GM12878 (cell line): ENCODE data around the gene GPN2. TPM values are rescaled to one million over a fixed set of nuclear protein-coding genes. Genes with fewer than 3 reads are reported as not detected.
A peak's percentile ranks its signal among the peaks of the same experiment; 100 is the strongest.

Source experiments
- ATAC-seq: fragments of 200-7000 bp; cut with Tn5 transposase; 3 replicates; pipeline ENCODE4 v1.9.1; 2020; ENCODE audit warnings: mild to moderate bottlenecking, moderate library complexity
- BruUV-seq: library from RNA; stranded (reverse); fragments of 400-500 nt; replicated peaks from 2 replicates; lab custom pipeline; 2021; lab: Mats Ljungman, UMichigan
- CTCF ChIA-PET: fragments of 300-600 bp; sonication (Branson Sonifier 250); formaldehyde crosslinking; extraction: SDS; loops from one replicate; lab custom pipeline; 2021; ENCODE audit warnings: inconsistent platforms; lab: Yijun Ruan, JAX
- POLR2A ChIA-PET: fragments of 350-600 bp; formaldehyde crosslinking; extraction: SDS; loops from one replicate; lab custom pipeline; 2021; ENCODE audit warnings: inconsistent platforms; lab: Charles Lee
- RAD21 ChIA-PET: fragments of 300-600 bp; sonication (Branson Sonifier 250); formaldehyde crosslinking; loops from one replicate; lab custom pipeline; 2023; ENCODE audit warnings: antibody characterized with exemption; ENCODE audit not compliant: unreplicated experiment; lab: Charles Lee
- SMC1A ChIA-PET: fragments of 300-600 bp; sonication (Branson Sonifier 250); formaldehyde crosslinking; loops from one replicate; lab custom pipeline; 2023; ENCODE audit not compliant: unreplicated experiment, uncharacterized antibody; lab: Charles Lee
- DNase-seq: peaks from one replicate; pipeline ENCODE4 v3.0.0-alpha.2; 2011; ENCODE audit warnings: low read depth, low spot score
- FAIRE-seq: peaks from 3 replicates; lab custom pipeline; 2011; peaks lifted over from hg19 to GRCh38; lab: Jason Lieb, UNC
- H2AFZ ChIP-seq: 2 replicates; pipeline ENCODE4 v1.6.0; 2011; ENCODE audit warnings: low read depth, low read length, control low read depth; ENCODE audit not compliant: control insufficient read depth
- H3K27ac ChIP-seq: 2 replicates; pipeline ENCODE4 v1.5.1; 2011; ENCODE audit warnings: control low read depth; ENCODE audit not compliant: control insufficient read depth, insufficient read depth
- H3K27me3 ChIP-seq, 2 experiments: replicated peaks in 1 of 2; 2 replicates each; pipeline versions ENCODE4 v1.6.0 to v1.6.1; 2011; ENCODE audit warnings: low read length in 1 of 2; ENCODE audit not compliant: control insufficient read depth in 2 of 2, insufficient read depth in 2 of 2
- H3K36me3 ChIP-seq, 2 experiments: 2 replicates each; pipeline ENCODE4 v1.5.1; 2011; ENCODE audit warnings: low read length in 1 of 2; ENCODE audit not compliant: control insufficient read depth in 2 of 2, insufficient read depth in 2 of 2
- H3K4me1 ChIP-seq: 2 replicates; pipeline ENCODE4 v1.6.1; 2011; ENCODE audit warnings: mild to moderate bottlenecking, low read length, moderate library complexity, mixed read lengths; ENCODE audit not compliant: control insufficient read depth, insufficient read depth
- H3K4me2 ChIP-seq: 2 replicates; pipeline ENCODE4 v1.6.0; 2011; ENCODE audit warnings: control low read depth; ENCODE audit not compliant: control insufficient read depth, insufficient read depth
- H3K4me3 ChIP-seq: fragments of 200-600 bp; sonication (generic); 2 replicates; pipeline ENCODE4 v1.5.1; 2016
- H3K79me2 ChIP-seq: 2 replicates; pipeline ENCODE4 v1.6.0; 2011; ENCODE audit warnings: low read length; ENCODE audit not compliant: control insufficient read depth, insufficient read depth
- H3K9ac ChIP-seq: 2 replicates; pipeline ENCODE4 v1.8.0; 2011; ENCODE audit warnings: low read length, control low read depth, mixed read lengths; ENCODE audit not compliant: control insufficient read depth, insufficient read depth
- H3K9me3 ChIP-seq: replicated peaks from 3 replicates; pipeline ENCODE4 v1.5.1; 2011; ENCODE audit warnings: mild to moderate bottlenecking, low read length; ENCODE audit not compliant: control insufficient read depth, insufficient read depth
- H4K20me1 ChIP-seq: 2 replicates; pipeline ENCODE4 v1.6.0; 2011; ENCODE audit not compliant: control insufficient read depth, insufficient read depth
- CEBPB ChIP-seq, 2 experiments: fragments of 150-350 bp in 1 of 2; IDR thresholded peaks; 2 replicates each; pipeline ENCODE4 v1.6.1; 2012 to 2014; ENCODE audit warnings: low read depth in 2 of 2, low read length in 2 of 2, borderline replicate concordance in 1 of 2, inconsistent platforms in 1 of 2
- DPF2 ChIP-seq: fragments of 450-650 bp; IDR thresholded peaks from 2 replicates; pipeline ENCODE4 v1.6.1; 2017; ENCODE audit warnings: mild to moderate bottlenecking
- GATAD2B ChIP-seq: fragments of 450-650 bp; conservative IDR thresholded peaks from 2 replicates; pipeline ENCODE4 v1.6.1; 2017; ENCODE audit warnings: low read depth, mild to moderate bottlenecking, moderate library complexity
- LARP7 ChIP-seq: fragments of 450-650 bp; IDR thresholded peaks from 2 replicates; pipeline ENCODE4 v1.6.1; 2017; ENCODE audit warnings: mild to moderate bottlenecking
- MYB ChIP-seq: fragments of 150-350 bp; IDR thresholded peaks from 2 replicates; pipeline ENCODE4 v1.6.1; 2014; ENCODE audit warnings: mild to moderate bottlenecking, low read depth, low read length, borderline replicate concordance
- MYC ChIP-seq: IDR thresholded peaks from 2 replicates; pipeline ENCODE4 v1.6.1; 2011; ENCODE audit warnings: mild to moderate bottlenecking, low read length, moderate library complexity, inconsistent platforms; ENCODE audit not compliant: insufficient read depth, insufficient replicate concordance, insufficient read length, severe bottlenecking
- POU2F2 ChIP-seq: IDR thresholded peaks from 3 replicates; pipeline ENCODE4 v1.6.1; 2011; ENCODE audit warnings: low read depth, mild to moderate bottlenecking, low read length, borderline replicate concordance
- SREBF1 ChIP-seq: IDR thresholded peaks from 2 replicates; pipeline ENCODE4 v1.6.1; 2012; ENCODE audit warnings: mild to moderate bottlenecking, low read length
- SREBF2 ChIP-seq: IDR thresholded peaks from 2 replicates; pipeline ENCODE4 v1.6.1; 2012; ENCODE audit warnings: mild to moderate bottlenecking, low read length
- STAT3 ChIP-seq: IDR thresholded peaks from 2 replicates; pipeline ENCODE4 v1.6.1; 2011; ENCODE audit warnings: low read depth, low read length, improper control_type of control experiment
- SUPT20H ChIP-seq: IDR thresholded peaks from 2 replicates; pipeline ENCODE4 v1.6.1; 2011; ENCODE audit warnings: low read depth, mild to moderate bottlenecking, low read length, moderate library complexity, borderline replicate concordance; ENCODE audit not compliant: control insufficient read depth
- TAF1 ChIP-seq: IDR thresholded peaks from 2 replicates; pipeline ENCODE4 v1.6.1; 2011; ENCODE audit warnings: mild to moderate bottlenecking, low read depth, low read length, borderline replicate concordance
- ZNF622 ChIP-seq: fragments of 450-650 bp; IDR thresholded peaks from 2 replicates; pipeline ENCODE4 v1.6.1; 2017; ENCODE audit warnings: mild to moderate bottlenecking, inconsistent platforms
- WGBS: methylation state at CpG from one replicate; pipeline ENCODE4 v1.1.6; 2016; ENCODE audit warnings: low lambda C conversion rate; ENCODE audit not compliant: insufficient replicate concordance, insufficient coverage; ENCODE audit errors: missing lambda C conversion rate; 5-methylcytosine and 5-hydroxymethylcytosine counted together
- in situ Hi-C: fragments of 300-500 bp; cut with MboI; formaldehyde crosslinking; loops from 9 replicates; pipeline ENCODE4 v1.14.3; 2018; ENCODE audit warnings: mixed read lengths
- intact Hi-C: fragments of 100-400 bp; cut with micrococcal nuclease; formaldehyde crosslinking; loops from one replicate; pipeline ENCODE4 v1.14.2; 2022; ENCODE audit not compliant: unreplicated experiment
- polyA plus RNA-seq, 11 experiments: library from polyadenylated mRNA; depleted of rRNA in 4 of 11; unstranded in 6 of 11; stranded (reverse) in 5 of 11; fragments of >200 nt; fragmentation: Nextera tagmentation in 4 of 11; fragmentation: Illumina TruSeq in 1 of 11; extraction: Ambion mirVana in 4 of 11; extraction: Trizol in 1 of 11; gene quantifications; 1 replicate in 1 of 11; 2 replicates in 10 of 11; pipeline versions ENCODE4 v1.2.1 to v1.2.3, GENCODE V29; 2011 to 2016; ENCODE audit warnings: inconsistent platforms in 2 of 11, missing spikeins in 2 of 11, low read depth in 1 of 11
- total RNA-seq, 4 experiments: library from RNA; depleted of rRNA in 3 of 4; stranded (reverse); fragments of >200 nt in 3 of 4; fragmentation: Illumina TruSeq in 1 of 4; extraction: Trizol in 1 of 4; gene quantifications; 2 replicates each; pipeline versions ENCODE4 v1.2.1 to v1.2.3, GENCODE V29; 2013 to 2021
- TF ChIP-seq, protein P1 (sequence below): IDR thresholded peaks from 2 replicates; pipeline ENCODE4 v1.6.1; 2011; ENCODE audit warnings: borderline replicate concordance, low read depth, mild to moderate bottlenecking, moderate library complexity, mixed read lengths, low read length; ENCODE audit not compliant: insufficient read depth; ENCODE audit errors: extremely low read length
- TF ChIP-seq, protein P2 (sequence below): IDR thresholded peaks from 2 replicates; pipeline ENCODE4 v1.6.1; 2012; ENCODE audit warnings: low read length, inconsistent platforms
- TF ChIP-seq, protein P3 (sequence below), 3 experiments: IDR thresholded peaks in 2 of 3; conservative IDR thresholded peaks in 1 of 3; 2 replicates each; pipeline ENCODE4 v1.5.1; 2011; ENCODE audit warnings: low read depth in 3 of 3, low read length in 3 of 3, mild to moderate bottlenecking in 3 of 3, control low read depth in 2 of 3, moderate library complexity in 2 of 3, inconsistent platforms in 1 of 3, mixed read lengths in 1 of 3; ENCODE audit not compliant: control insufficient read depth in 2 of 3, insufficient read depth in 1 of 3; ENCODE audit errors: extremely low read depth in 1 of 3
- TF ChIP-seq, protein P4 (sequence below): fragments of 450-650 bp; formaldehyde crosslinking; IDR thresholded peaks from 2 replicates; pipeline ENCODE4 v1.4.0; 2020; ENCODE audit warnings: mild to moderate bottlenecking, moderate library complexity

The GPN2 gene
- total and polyA plus RNA-seq, 10 of the 15 experiments (the other 5 are each of a cell fraction or from before 2014, with no cell fraction given): 8.3 to 61.4 (median 23.3) TPM

DNA sequence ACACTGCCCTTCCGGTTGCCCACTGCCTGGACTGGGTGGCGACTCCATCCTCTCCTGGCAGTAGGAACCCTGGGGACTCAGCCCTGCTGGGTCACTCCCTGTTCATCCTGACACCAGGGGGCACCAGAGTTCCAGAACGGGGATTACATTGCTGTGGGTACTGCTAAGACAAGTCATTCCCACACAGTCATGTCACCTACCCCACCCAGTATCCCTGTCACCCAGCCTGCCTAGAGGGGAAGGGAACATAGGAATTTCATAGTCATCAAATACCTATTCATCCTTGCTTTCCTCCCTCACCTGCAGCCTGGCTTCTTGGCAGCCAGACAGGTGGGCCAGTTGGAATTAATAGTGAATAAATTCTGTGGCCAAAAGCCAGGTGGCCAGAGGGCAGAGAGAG is 36.9 kb downstream of the GPN2 start:
- CTCF ChIA-PET: interaction anchor here (0.8 to 1.6 kb wide), 2 partner anchors 42 to 43 kb away, joined by 3 read pairs; no protein-coding TSS in a partner anchor
- FAIRE-seq: peak; percentile 80
- peak; percentile 98 for ATAC-seq
- 19% methylated on average over 3 of the region's 3 CpGs for WGBS
- RAD21 ChIA-PET: no interaction called here
- SMC1A ChIA-PET: no interaction called here
- no peaks in the 10 kb centered on the region for H3K79me2 ChIP-seq
- intact Hi-C loops: loop anchor here (1.0 kb wide), 1 partner anchor 25 kb away; no protein-coding TSS in a partner anchor
- in situ Hi-C loops: no loop called here
- no peak overlapping the region for H3K4me2 ChIP-seq
- H3K9ac ChIP-seq: no peak overlapping the region
- H4K20me1 ChIP-seq: no peaks in the 10 kb centered on the region
- H3K4me3 ChIP-seq: no peak overlapping the region
- no peaks in the 10 kb centered on the region for H3K27me3 ChIP-seq
- BruUV-seq: no TSS peak
- no peaks in the 10 kb centered on the region for H3K4me1 ChIP-seq
- no peak overlapping the region for H2AFZ ChIP-seq
- H3K27ac ChIP-seq: no peak overlapping the region
- POLR2A ChIA-PET: no interaction called here
- no peaks in the 10 kb centered on the region for H3K9me3 ChIP-seq
- DNase-seq: no peak
- H3K36me3 ChIP-seq: peaks cover 31 to 55% of the 10 kb centered on the region in 2 experiments
- TF ChIP-seq LARP7: no peak
- TF ChIP-seq MYC: no peak
- no peak for TF ChIP-seq SUPT20H
- TF ChIP-seq, protein P1, sequence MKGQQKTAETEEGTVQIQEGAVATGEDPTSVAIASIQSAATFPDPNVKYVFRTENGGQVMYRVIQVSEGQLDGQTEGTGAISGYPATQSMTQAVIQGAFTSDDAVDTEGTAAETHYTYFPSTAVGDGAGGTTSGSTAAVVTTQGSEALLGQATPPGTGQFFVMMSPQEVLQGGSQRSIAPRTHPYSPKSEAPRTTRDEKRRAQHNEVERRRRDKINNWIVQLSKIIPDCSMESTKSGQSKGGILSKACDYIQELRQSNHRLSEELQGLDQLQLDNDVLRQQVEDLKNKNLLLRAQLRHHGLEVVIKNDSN: no peak
- TF ChIP-seq, protein P2, sequence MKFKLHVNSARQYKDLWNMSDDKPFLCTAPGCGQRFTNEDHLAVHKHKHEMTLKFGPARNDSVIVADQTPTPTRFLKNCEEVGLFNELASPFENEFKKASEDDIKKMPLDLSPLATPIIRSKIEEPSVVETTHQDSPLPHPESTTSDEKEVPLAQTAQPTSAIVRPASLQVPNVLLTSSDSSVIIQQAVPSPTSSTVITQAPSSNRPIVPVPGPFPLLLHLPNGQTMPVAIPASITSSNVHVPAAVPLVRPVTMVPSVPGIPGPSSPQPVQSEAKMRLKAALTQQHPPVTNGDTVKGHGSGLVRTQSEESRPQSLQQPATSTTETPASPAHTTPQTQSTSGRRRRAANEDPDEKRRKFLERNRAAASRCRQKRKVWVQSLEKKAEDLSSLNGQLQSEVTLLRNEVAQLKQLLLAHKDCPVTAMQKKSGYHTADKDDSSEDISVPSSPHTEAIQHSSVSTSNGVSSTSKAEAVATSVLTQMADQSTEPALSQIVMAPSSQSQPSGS: no peak
- no peak for TF ChIP-seq GATAD2B
- no peak for TF ChIP-seq MYB
- TF ChIP-seq TAF1: no peak
- no peak for TF ChIP-seq DPF2
- TF ChIP-seq, protein P3, sequence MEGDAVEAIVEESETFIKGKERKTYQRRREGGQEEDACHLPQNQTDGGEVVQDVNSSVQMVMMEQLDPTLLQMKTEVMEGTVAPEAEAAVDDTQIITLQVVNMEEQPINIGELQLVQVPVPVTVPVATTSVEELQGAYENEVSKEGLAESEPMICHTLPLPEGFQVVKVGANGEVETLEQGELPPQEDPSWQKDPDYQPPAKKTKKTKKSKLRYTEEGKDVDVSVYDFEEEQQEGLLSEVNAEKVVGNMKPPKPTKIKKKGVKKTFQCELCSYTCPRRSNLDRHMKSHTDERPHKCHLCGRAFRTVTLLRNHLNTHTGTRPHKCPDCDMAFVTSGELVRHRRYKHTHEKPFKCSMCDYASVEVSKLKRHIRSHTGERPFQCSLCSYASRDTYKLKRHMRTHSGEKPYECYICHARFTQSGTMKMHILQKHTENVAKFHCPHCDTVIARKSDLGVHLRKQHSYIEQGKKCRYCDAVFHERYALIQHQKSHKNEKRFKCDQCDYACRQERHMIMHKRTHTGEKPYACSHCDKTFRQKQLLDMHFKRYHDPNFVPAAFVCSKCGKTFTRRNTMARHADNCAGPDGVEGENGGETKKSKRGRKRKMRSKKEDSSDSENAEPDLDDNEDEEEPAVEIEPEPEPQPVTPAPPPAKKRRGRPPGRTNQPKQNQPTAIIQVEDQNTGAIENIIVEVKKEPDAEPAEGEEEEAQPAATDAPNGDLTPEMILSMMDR (IDR thresholded peaks at IDR 0.05 in 2 of 3, conservative IDR thresholded peaks at IDR 0.05 in 1 of 3; ENCODE audit: control insufficient read depth in 2 of 3, extremely low read depth in 1 of 3, insufficient read depth in 1 of 3, low read depth in 3 of 3, low read length in 3 of 3): peak; percentile 77 to 83 (median 82)
- TF ChIP-seq CEBPB (IDR thresholded peaks at IDR 0.05; ENCODE audit: borderline replicate concordance in 1 of 2, low read depth in 2 of 2, low read length in 2 of 2): no peak
- TF ChIP-seq, protein P4, sequence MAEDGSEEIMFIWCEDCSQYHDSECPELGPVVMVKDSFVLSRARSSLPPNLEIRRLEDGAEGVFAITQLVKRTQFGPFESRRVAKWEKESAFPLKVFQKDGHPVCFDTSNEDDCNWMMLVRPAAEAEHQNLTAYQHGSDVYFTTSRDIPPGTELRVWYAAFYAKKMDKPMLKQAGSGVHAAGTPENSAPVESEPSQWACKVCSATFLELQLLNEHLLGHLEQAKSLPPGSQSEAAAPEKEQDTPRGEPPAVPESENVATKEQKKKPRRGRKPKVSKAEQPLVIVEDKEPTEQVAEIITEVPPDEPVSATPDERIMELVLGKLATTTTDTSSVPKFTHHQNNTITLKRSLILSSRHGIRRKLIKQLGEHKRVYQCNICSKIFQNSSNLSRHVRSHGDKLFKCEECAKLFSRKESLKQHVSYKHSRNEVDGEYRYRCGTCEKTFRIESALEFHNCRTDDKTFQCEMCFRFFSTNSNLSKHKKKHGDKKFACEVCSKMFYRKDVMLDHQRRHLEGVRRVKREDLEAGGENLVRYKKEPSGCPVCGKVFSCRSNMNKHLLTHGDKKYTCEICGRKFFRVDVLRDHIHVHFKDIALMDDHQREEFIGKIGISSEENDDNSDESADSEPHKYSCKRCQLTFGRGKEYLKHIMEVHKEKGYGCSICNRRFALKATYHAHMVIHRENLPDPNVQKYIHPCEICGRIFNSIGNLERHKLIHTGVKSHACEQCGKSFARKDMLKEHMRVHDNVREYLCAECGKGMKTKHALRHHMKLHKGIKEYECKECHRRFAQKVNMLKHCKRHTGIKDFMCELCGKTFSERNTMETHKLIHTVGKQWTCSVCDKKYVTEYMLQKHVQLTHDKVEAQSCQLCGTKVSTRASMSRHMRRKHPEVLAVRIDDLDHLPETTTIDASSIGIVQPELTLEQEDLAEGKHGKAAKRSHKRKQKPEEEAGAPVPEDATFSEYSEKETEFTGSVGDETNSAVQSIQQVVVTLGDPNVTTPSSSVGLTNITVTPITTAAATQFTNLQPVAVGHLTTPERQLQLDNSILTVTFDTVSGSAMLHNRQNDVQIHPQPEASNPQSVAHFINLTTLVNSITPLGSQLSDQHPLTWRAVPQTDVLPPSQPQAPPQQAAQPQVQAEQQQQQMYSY: no peak
- no peak for TF ChIP-seq SREBF1
- no peak for TF ChIP-seq SREBF2
- TF ChIP-seq STAT3: no peak
- no peak for TF ChIP-seq POU2F2
- TF ChIP-seq ZNF622: no peak
